GM23338 (cell line): ENCODE results near the gene RSRC2. TPM values are rescaled to one million over a fixed set of nuclear protein-coding genes. Genes with fewer than 3 reads are reported as not detected.
"Not testable (repeated sequence)": the region's sequence is repeated elsewhere in the genome, so short reads cannot be mapped to it uniquely, and the experiment has no call there.

Experiments
- ATAC-seq: fragments of 200-7000 bp; cut with Tn5 transposase; 3 replicates; pipeline ENCODE4 v1.9.1; 2020
- DNase-seq: peaks from one replicate; pipeline ENCODE4 v3.0.0-alpha.2; 2015; ENCODE audit warnings: low spot score
- H2AFZ ChIP-seq: fragments of 200-600 bp; sonication (generic); 2 replicates; pipeline ENCODE4 v1.8.0; 2016; ENCODE audit warnings: antibody characterized with exemption, mild to moderate bottlenecking, moderate library complexity
- H3F3A ChIP-seq: fragments of 200-600 bp; sonication (generic); replicated peaks from 2 replicates; pipeline ENCODE4 v1.8.0; 2017; ENCODE audit warnings: antibody characterized with exemption, mixed run types, low read depth
- H3K27ac ChIP-seq: fragments of 200-600 bp; sonication (generic); 2 replicates; pipeline ENCODE4 v1.6.1; 2016; ENCODE audit warnings: low read depth
- H3K27me3 ChIP-seq: fragments of 200-600 bp; sonication (generic); 2 replicates; pipeline ENCODE4 v1.8.0; 2016; ENCODE audit warnings: mild to moderate bottlenecking, mixed run types, moderate library complexity; ENCODE audit not compliant: insufficient read depth
- H3K36me3 ChIP-seq: fragments of 200-600 bp; sonication (generic); 2 replicates; pipeline ENCODE4 v1.8.0; 2016; ENCODE audit warnings: mild to moderate bottlenecking; ENCODE audit not compliant: insufficient read depth
- H3K4me1 ChIP-seq: fragments of 200-600 bp; sonication (generic); 2 replicates; pipeline ENCODE4 v1.8.0; 2016; ENCODE audit warnings: mild to moderate bottlenecking, moderate library complexity; ENCODE audit not compliant: insufficient read depth
- H3K4me2 ChIP-seq: fragments of 200-600 bp; sonication (generic); 2 replicates; pipeline ENCODE4 v1.7.1; 2017; ENCODE audit warnings: mixed run types
- H3K4me3 ChIP-seq: fragments of 200-600 bp; sonication (generic); 2 replicates; pipeline ENCODE4 v1.6.1; 2016; ENCODE audit warnings: mixed run types
- H3K79me2 ChIP-seq: fragments of 200-600 bp; sonication (generic); replicated peaks from 2 replicates; pipeline ENCODE4 v1.8.0; 2017; ENCODE audit warnings: mild to moderate bottlenecking; ENCODE audit not compliant: insufficient read depth
- H3K9me2 ChIP-seq: fragments of 200-600 bp; sonication (generic); 2 replicates; pipeline ENCODE4 v1.8.0; 2017; ENCODE audit not compliant: insufficient read depth
- H4K20me1 ChIP-seq: fragments of 200-600 bp; sonication (generic); replicated peaks from 2 replicates; pipeline ENCODE4 v1.8.0; 2017; ENCODE audit warnings: mild to moderate bottlenecking; ENCODE audit not compliant: insufficient read depth
- H3K27ac Mint-ChIP-seq: 2 replicates; pipeline ENCODE4 v1.8.0; 2020; ENCODE audit warnings: inconsistent platforms, mild to moderate bottlenecking, moderate library complexity, mixed read lengths
- H3K27me3 Mint-ChIP-seq: 3 replicates; pipeline ENCODE4 v1.8.0; 2022; ENCODE audit warnings: low read depth, mild to moderate bottlenecking, moderate library complexity, mixed read lengths, inconsistent platforms; ENCODE audit not compliant: insufficient read depth, poor library complexity
- H3K36me3 Mint-ChIP-seq: 3 replicates; pipeline ENCODE4 v1.8.0; 2021; ENCODE audit warnings: low read depth, mild to moderate bottlenecking, inconsistent platforms, moderate library complexity, mixed read lengths
- H3K4me1 Mint-ChIP-seq: 3 replicates; pipeline ENCODE4 v1.8.0; 2020; ENCODE audit warnings: mild to moderate bottlenecking, inconsistent platforms, mixed read lengths
- H3K4me3 Mint-ChIP-seq: 3 replicates; pipeline ENCODE4 v1.8.0; 2021; ENCODE audit warnings: moderate library complexity, mild to moderate bottlenecking, inconsistent platforms, mixed read lengths
- H3K9me3 Mint-ChIP-seq: 3 replicates; pipeline ENCODE4 v1.8.0; 2020; ENCODE audit warnings: moderate library complexity, mild to moderate bottlenecking, inconsistent platforms, mixed read lengths
- CREB1 ChIP-seq: fragments of 250-450 bp; sonication (Bioruptor Pico); IDR thresholded peaks from 2 replicates; pipeline ENCODE4 v1.5.0; 2020; ENCODE audit warnings: low read depth, mild to moderate bottlenecking, moderate library complexity
- EZH2 ChIP-seq: fragments of 200-600 bp; sonication (generic); IDR thresholded peaks from one replicate; pipeline ENCODE4 v1.8.0; 2017; ENCODE audit warnings: antibody characterized with exemption, mild to moderate bottlenecking, low read depth; ENCODE audit not compliant: unreplicated experiment
- EZH2phosphoT487 ChIP-seq: fragments of 200-600 bp; sonication (generic); IDR thresholded peaks from one replicate; pipeline ENCODE4 v1.8.1; 2018; ENCODE audit warnings: antibody characterized with exemption; ENCODE audit not compliant: unreplicated experiment
- JUNB ChIP-seq: IDR thresholded peaks from one replicate; pipeline ENCODE4 v1.6.1; 2016; ENCODE audit warnings: antibody characterized with exemption; ENCODE audit not compliant: unreplicated experiment
- NANOG ChIP-seq: IDR thresholded peaks from 2 replicates; pipeline ENCODE4 v1.6.1; 2016; ENCODE audit warnings: antibody characterized with exemption, borderline replicate concordance
- POLR2AphosphoS5 ChIP-seq: IDR thresholded peaks from 2 replicates; pipeline ENCODE4 v1.6.1; 2016; ENCODE audit warnings: antibody characterized with exemption, low read depth
- STAT1 ChIP-seq: IDR thresholded peaks from one replicate; pipeline ENCODE4 v1.6.1; 2016; ENCODE audit warnings: antibody characterized with exemption; ENCODE audit not compliant: unreplicated experiment
- ZNF114 ChIP-seq: fragments of 250-450 bp; sonication (Bioruptor Pico); IDR thresholded peaks from 2 replicates; pipeline ENCODE4 v1.5.0; 2020; ENCODE audit warnings: mild to moderate bottlenecking, moderate library complexity
- ZNF331 ChIP-seq: fragments of 250-450 bp; sonication (Bioruptor Pico); IDR thresholded peaks from 2 replicates; pipeline ENCODE4 v1.5.0; 2020; ENCODE audit warnings: low read depth, mild to moderate bottlenecking, moderate library complexity
- polyA plus RNA-seq: library from polyadenylated mRNA; unstranded; fragments of >200 nt; fragmentation: Nextera tagmentation; extraction: Ambion mirVana; gene quantifications from 2 replicates; pipeline ENCODE4 v1.2.1, GENCODE V29; 2016
- total RNA-seq: library from RNA; depleted of rRNA; stranded (reverse); fragments of >200 nt; shearing (Covaris generic); gene quantifications from 2 replicates; pipeline ENCODE4 v1.2.3, GENCODE V29; 2014
- TF ChIP-seq, protein P1 (sequence below): IDR thresholded peaks from 2 replicates; pipeline ENCODE4 v1.6.1; 2016; ENCODE audit warnings: antibody characterized with exemption
- TF ChIP-seq, protein P2 (sequence below): IDR thresholded peaks from one replicate; pipeline ENCODE4 v1.6.1; 2018; ENCODE audit warnings: antibody characterized with exemption; ENCODE audit not compliant: unreplicated experiment

Gene RSRC2
- total and polyA plus RNA-seq, 2 experiments from 2014 or later, result 76.3 to 184 TPM

DNA sequence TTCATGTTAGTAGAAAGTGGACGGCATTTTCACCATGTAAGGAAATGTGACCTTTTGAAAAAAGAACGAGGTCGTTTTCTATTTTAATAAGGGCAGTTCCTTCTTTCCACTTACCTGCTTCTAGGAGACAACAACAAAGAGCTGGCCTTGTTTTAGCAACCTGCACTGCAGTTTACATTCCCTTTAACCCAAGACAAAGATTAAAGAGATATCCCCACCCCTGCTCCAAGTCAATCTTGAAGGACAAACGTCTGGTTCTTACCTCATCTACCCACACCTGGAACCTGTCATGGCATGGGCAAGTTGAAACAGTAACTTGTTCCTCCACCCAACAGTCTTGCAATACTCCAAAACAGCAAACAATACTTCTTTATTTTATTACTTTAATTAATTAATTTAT, 58.8 kb downstream of the RSRC2 start:
- H3K79me2 ChIP-seq, result no peaks in the 10 kb centered on the region
- H3K27ac ChIP-seq, result no peak overlapping the region

DNA sequence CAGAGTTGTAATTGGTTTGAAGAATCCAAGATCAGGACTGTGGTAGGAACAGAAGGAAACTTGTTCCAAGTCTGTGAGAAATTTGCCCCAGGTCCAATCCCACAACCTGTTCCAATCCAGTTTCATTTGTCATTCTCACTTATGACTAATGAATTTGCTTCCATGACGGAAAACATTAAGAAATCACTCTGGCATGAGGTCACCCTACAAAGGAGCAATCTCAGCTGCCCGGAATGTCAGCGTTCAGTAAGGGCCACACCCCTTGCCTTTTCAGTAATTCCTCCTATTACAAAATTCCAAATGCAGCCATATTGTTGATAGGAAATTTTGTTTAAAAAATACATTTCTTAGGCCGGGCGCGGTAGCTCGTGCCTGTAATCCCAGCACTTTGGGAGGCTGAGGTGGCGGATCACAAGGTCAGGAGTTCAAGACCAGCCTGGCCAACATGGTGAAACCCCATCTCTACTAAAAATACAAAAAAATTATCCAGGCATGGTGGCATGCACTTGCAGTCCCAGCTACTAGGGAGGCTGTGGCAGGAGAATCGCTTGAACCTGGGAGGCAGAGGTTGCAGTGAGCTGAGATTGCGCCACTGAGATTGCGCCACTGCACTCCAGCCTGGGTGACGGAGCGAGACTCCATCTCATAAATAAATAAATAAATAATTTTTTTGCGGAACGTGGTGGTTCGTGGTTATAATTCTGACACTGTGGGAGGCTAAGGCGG, 62.3 kb downstream of the RSRC2 start:
- not testable (repeated sequence) for H4K20me1 ChIP-seq, H3K4me2 ChIP-seq, H3K27ac Mint-ChIP-seq, ATAC-seq, H3K79me2 ChIP-seq, H3K27me3 ChIP-seq, H3K4me1 Mint-ChIP-seq, DNase-seq, H3K4me3 ChIP-seq, H2AFZ ChIP-seq, H3K27me3 Mint-ChIP-seq, H3K4me1 ChIP-seq, H3K36me3 Mint-ChIP-seq, H3K4me3 Mint-ChIP-seq, H3K27ac ChIP-seq, H3F3A ChIP-seq, H3K9me3 Mint-ChIP-seq, H3K9me2 ChIP-seq, H3K36me3 ChIP-seq

More for the DNA sequence above, 58.8 kb downstream of the RSRC2 start:
- Histone ChIP-seq H2AFZ (no peak overlapping the region), H3K36me3 (peaks cover 4% of the 10 kb centered on the region; the same call in 1 of the 2 replicates), H3F3A (0 out of 2 replicates have a peak, but pooled peaks cover 4% of the 10 kb centered on the region), H3K4me3 (no peak overlapping the region), H3K9me2 (no peaks in the 10 kb centered on the region), H3K27me3 (no peaks in the 10 kb centered on the region), H3K4me2 (no peak overlapping the region), H4K20me1 (no peaks in the 10 kb centered on the region), H3K4me1 (no peaks in the 10 kb centered on the region)
- Mint-ChIP-seq H3K9me3 (no peaks in the 10 kb centered on the region), H3K27ac (no peak overlapping the region), H3K4me1 (no peaks in the 10 kb centered on the region), H3K27me3 (peaks cover 8% of the 10 kb centered on the region), H3K4me3 (no peak overlapping the region), H3K36me3 (peaks cover 3% of the 10 kb centered on the region; the same call in 1 of the 3 replicates)
- DNase-seq (no peak), ATAC-seq (no peak)
- TF ChIP-seq EZH2phosphoT487 (no peak), STAT1 (no peak), ZNF331 (CRISPR knock-in tag) (no peak), ZNF114 (CRISPR knock-in tag) (no peak), EZH2 (no peak), NANOG (no peak)
- TF ChIP-seq, protein P1, sequence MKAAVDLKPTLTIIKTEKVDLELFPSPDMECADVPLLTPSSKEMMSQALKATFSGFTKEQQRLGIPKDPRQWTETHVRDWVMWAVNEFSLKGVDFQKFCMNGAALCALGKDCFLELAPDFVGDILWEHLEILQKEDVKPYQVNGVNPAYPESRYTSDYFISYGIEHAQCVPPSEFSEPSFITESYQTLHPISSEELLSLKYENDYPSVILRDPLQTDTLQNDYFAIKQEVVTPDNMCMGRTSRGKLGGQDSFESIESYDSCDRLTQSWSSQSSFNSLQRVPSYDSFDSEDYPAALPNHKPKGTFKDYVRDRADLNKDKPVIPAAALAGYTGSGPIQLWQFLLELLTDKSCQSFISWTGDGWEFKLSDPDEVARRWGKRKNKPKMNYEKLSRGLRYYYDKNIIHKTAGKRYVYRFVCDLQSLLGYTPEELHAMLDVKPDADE, result no peak

DNA sequence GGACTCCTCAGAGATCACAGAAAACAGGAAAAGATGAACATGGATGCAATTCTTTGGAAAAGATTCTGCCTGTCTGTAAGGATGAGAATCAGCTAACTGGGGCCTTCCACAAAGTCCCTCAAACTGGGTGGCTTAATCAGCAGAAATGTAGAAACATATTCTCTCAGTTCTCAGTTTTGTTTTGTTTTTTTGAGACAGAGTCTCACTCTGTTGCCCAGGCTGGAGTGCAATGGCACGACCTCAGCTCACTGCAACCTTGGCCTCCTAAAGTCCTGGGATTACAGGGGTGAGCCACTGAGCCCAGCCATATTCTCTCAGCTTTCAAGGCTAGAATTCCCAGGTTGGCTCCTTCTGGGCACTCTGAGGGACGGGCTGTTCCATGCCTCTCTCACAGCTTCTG, 66.1 kb downstream of the RSRC2 start:
- Mint-ChIP-seq H3K4me1 (no peaks in the 10 kb centered on the region), H3K36me3 (no peaks in the 10 kb centered on the region), H3K27ac (no peak overlapping the region), H3K27me3 (peaks cover 2% of the 10 kb centered on the region), H3K9me3 (no peaks in the 10 kb centered on the region), H3K4me3 (no peak overlapping the region)
- Histone ChIP-seq H3K36me3 (no peaks in the 10 kb centered on the region), H3K4me3 (no peak overlapping the region), H3K4me1 (no peaks in the 10 kb centered on the region), H3K27ac (no peak overlapping the region), H3K27me3 (no peaks in the 10 kb centered on the region), H4K20me1 (no peaks in the 10 kb centered on the region), H3K79me2 (no peaks in the 10 kb centered on the region), H2AFZ (no peak overlapping the region; the same call in 1 of the 2 replicates), H3F3A (no peaks in the 10 kb centered on the region), H3K4me2 (no peak overlapping the region), H3K9me2 (no peaks in the 10 kb centered on the region)
- no peak for DNase-seq
- no peak for ATAC-seq
- TF ChIP-seq NANOG, result no peak
- TF ChIP-seq CREB1 (CRISPR knock-in tag), result no peak
- no peak for TF ChIP-seq EZH2phosphoT487
- TF ChIP-seq JUNB, result no peak
- TF ChIP-seq, protein P1, result no peak
- TF ChIP-seq POLR2AphosphoS5, result no peak
- no peak for TF ChIP-seq ZNF331 (CRISPR knock-in tag)
- TF ChIP-seq ZNF114 (CRISPR knock-in tag), result no peak
- TF ChIP-seq, protein P2, sequence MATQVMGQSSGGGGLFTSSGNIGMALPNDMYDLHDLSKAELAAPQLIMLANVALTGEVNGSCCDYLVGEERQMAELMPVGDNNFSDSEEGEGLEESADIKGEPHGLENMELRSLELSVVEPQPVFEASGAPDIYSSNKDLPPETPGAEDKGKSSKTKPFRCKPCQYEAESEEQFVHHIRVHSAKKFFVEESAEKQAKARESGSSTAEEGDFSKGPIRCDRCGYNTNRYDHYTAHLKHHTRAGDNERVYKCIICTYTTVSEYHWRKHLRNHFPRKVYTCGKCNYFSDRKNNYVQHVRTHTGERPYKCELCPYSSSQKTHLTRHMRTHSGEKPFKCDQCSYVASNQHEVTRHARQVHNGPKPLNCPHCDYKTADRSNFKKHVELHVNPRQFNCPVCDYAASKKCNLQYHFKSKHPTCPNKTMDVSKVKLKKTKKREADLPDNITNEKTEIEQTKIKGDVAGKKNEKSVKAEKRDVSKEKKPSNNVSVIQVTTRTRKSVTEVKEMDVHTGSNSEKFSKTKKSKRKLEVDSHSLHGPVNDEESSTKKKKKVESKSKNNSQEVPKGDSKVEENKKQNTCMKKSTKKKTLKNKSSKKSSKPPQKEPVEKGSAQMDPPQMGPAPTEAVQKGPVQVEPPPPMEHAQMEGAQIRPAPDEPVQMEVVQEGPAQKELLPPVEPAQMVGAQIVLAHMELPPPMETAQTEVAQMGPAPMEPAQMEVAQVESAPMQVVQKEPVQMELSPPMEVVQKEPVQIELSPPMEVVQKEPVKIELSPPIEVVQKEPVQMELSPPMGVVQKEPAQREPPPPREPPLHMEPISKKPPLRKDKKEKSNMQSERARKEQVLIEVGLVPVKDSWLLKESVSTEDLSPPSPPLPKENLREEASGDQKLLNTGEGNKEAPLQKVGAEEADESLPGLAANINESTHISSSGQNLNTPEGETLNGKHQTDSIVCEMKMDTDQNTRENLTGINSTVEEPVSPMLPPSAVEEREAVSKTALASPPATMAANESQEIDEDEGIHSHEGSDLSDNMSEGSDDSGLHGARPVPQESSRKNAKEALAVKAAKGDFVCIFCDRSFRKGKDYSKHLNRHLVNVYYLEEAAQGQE, result no peak
- TF ChIP-seq STAT1, result no peak
